GM18498 (cell line): ENCODE results near the gene SLC44A5.
"Not testable (repeated sequence)": the region's sequence is repeated elsewhere in the genome, so short reads cannot be mapped to it uniquely, and the experiment has no call there.

ENCODE experiments used
- ATAC-seq: cut with Tn5 transposase; IDR thresholded peaks from one replicate; pipeline ENCODE4 v1.9.1; 2021; ENCODE audit warnings: mild to moderate bottlenecking, moderate library complexity; ENCODE audit not compliant: unreplicated experiment

Gene SLC44A5

GRCh38 chr1:75522389-75522788 is 88.5 kb downstream of the SLC44A5 start:
- no peak for ATAC-seq

- ATAC-seq, result no peak
These were observed 89.3 kb downstream of the SLC44A5 start for GRCh38 chr1:75521658-75522057.

- ATAC-seq, result no peak
These were observed 89.9 kb downstream of the SLC44A5 start for GRCh38 chr1:75520862-75521475.

- no peak for ATAC-seq
These were observed 91.1 kb downstream of the SLC44A5 start for GRCh38 chr1:75519651-75520427.

- no peak for ATAC-seq
These were observed 92.2 kb downstream of the SLC44A5 start for GRCh38 chr1:75518686-75519085.

- ATAC-seq, result no peak
These were observed 96.6 kb downstream of the SLC44A5 start for GRCh38 chr1:75514270-75514669.

- no peak for ATAC-seq
These were observed 103.9 kb downstream of the SLC44A5 start for GRCh38 chr1:75506976-75507375.

GRCh38 chr1:75503221-75503974 is 107.5 kb downstream of the SLC44A5 start:
- ATAC-seq, result no peak

GRCh38 chr1:75502776-75503175 is 108.1 kb downstream of the SLC44A5 start:
- ATAC-seq, result no peak

GRCh38 chr1:75501577-75502295 is 109.2 kb downstream of the SLC44A5 start:
- ATAC-seq, result no peak

- ATAC-seq, result no peak
These were observed 118.9 kb downstream of the SLC44A5 start for GRCh38 chr1:75492011-75492410.

- ATAC-seq, result no peak
These were observed 123.5 kb downstream of the SLC44A5 start for GRCh38 chr1:75487399-75487798.

- no peak for ATAC-seq
These were observed 126.1 kb downstream of the SLC44A5 start for GRCh38 chr1:75484789-75485188.

GRCh38 chr1:75482951-75483350 is 128.0 kb downstream of the SLC44A5 start:
- ATAC-seq, result no peak

- not testable (repeated sequence) for ATAC-seq
These were observed 134.4 kb downstream of the SLC44A5 start for GRCh38 chr1:75476486-75476885.

GRCh38 chr1:75475696-75476095 is 135.2 kb downstream of the SLC44A5 start:
- no peak for ATAC-seq

GRCh38 chr1:75472971-75473603 is 137.8 kb downstream of the SLC44A5 start:
- no peak for ATAC-seq

- ATAC-seq, result no peak
These were observed 138.6 kb downstream of the SLC44A5 start for GRCh38 chr1:75472089-75472970.

- no peak for ATAC-seq
These were observed 139.7 kb downstream of the SLC44A5 start for GRCh38 chr1:75471252-75471651.

GRCh38 chr1:75470448-75470847 is 140.5 kb downstream of the SLC44A5 start:
- ATAC-seq, result no peak
